ENCODE data around the gene PLCD4.

Gene PLCD4

GRCh38 chr2:218671654-218672566 lies 64.2 kb downstream of the PLCD4 start, which contains the start of the genes RNF25 and STK36:
RNF25 (minus strand) TSS chr2:218672002; CDS start chr2:218671970, 32 bp downstream.
STK36 (plus strand) TSS chr2:218672086; CDS start chr2:218672830, 744 bp downstream.
- peak; percentile 47 for DNase-seq

DNA sequence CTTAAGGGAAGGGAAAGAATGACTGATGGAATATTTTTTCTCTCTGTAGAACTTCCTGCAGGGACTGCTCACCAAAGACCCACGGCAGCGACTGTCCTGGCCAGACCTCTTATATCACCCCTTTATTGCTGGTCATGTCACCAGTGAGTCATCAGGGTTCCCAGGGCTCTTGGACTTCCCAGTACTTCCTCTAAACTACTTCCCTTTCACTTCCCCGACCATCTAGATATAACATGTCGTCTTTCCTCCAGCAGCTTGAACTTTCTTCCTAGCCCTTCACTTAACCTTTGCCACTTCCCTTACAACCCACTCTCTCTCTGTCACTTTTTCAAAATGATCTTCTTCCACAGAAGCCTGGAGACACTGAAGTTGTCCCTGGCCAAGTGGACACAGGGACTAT lies 71.4 kb downstream of the PLCD4 start:
- DNase-seq, result no peak

DNA sequence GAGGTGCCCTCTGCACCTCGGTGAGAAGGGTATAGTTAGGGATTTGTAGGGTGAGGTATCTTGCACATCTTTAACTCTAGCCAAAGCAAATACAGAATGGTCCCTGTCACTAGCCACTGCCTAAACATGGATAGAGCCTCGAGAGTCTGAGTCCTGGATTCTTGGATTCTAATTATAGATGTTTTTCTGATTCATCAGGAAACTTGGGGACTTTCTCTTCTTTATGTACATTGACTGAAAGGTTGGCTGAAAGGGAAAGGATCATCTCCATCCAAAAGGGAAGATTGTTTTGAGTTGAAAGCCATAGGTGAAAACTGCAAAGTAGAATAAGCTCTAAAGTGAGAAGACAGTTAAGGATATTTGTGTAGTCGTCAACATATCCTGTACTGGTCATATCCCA lies 72.4 kb downstream of the PLCD4 start:
- DNase-seq, result no peak

Data from activated gamma-delta T cell (primary cell).